ENCODE measurements around the gene STARD10.

Gene STARD10

GRCh38 chr11:72774499-72774898, 19.3 kb downstream of the STARD10 start:
- Histone ChIP-seq H3K36me3 (ENCODE audit: control insufficient read depth, insufficient read depth, low read length) (no peaks in the 10 kb centered on the region), H3K4me3 (ENCODE audit: insufficient read depth, low read depth, low read length, poor library complexity, severe bottlenecking) (no peak overlapping the region), H3K9me3 (ENCODE audit: control insufficient read depth, low read length) (no peaks in the 10 kb centered on the region), H3K27me3 (replicated peaks; ENCODE audit: control insufficient read depth, insufficient read depth, low read length, poor library complexity, severe bottlenecking) (no peaks in the 10 kb centered on the region), H3K4me1 (ENCODE audit: control insufficient read depth, insufficient read depth, low read length, poor library complexity, severe bottlenecking) (no peaks in the 10 kb centered on the region), H3K27ac (ENCODE audit: insufficient read depth, low read length, poor library complexity, severe bottlenecking) (no peak overlapping the region)
- DNase-seq = no peak

GRCh38 chr11:72773696-72774095, 20.2 kb downstream of the STARD10 start:
- Histone ChIP-seq H3K36me3 (ENCODE audit: control insufficient read depth, insufficient read depth, low read length) (no peaks in the 10 kb centered on the region), H3K9me3 (ENCODE audit: control insufficient read depth, low read length) (no peaks in the 10 kb centered on the region), H3K27ac (ENCODE audit: insufficient read depth, low read length, poor library complexity, severe bottlenecking) (no peak overlapping the region), H3K4me1 (ENCODE audit: control insufficient read depth, insufficient read depth, low read length, poor library complexity, severe bottlenecking) (no peaks in the 10 kb centered on the region), H3K4me3 (ENCODE audit: insufficient read depth, low read depth, low read length, poor library complexity, severe bottlenecking) (no peak overlapping the region), H3K27me3 (replicated peaks; ENCODE audit: control insufficient read depth, insufficient read depth, low read length, poor library complexity, severe bottlenecking) (no peaks in the 10 kb centered on the region)
- DNase-seq = no peak

DNA sequence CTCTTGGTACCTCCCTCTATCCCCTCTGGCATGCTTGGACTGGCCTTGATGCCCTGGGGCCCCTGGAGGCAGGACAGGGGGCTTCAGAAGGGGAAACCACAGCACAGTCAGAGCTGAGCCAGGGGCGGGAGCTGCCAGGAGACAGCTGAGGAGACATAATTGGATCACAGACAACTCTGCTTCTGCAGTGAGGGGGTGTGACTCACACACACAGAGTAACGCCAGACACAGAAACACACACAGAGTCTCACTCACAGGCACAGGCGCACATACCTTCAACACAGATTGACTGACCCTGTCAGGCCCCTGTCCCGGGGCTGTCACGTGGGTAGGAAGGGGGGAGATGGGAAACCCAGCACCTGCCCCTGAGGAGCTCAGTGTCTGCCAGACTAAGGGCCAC, 20.6 kb downstream of the STARD10 start:
- H3K4me3 ChIP-seq (ENCODE audit: insufficient read depth, low read depth, low read length, poor library complexity, severe bottlenecking) = no peak overlapping the region
- H3K27ac ChIP-seq (ENCODE audit: insufficient read depth, low read length, poor library complexity, severe bottlenecking) = no peak overlapping the region
- no peaks in the 10 kb centered on the region for H3K4me1 ChIP-seq (ENCODE audit: control insufficient read depth, insufficient read depth, low read length, poor library complexity, severe bottlenecking)
- H3K36me3 ChIP-seq (ENCODE audit: control insufficient read depth, insufficient read depth, low read length) = no peaks in the 10 kb centered on the region
- H3K27me3 ChIP-seq (replicated peaks; ENCODE audit: control insufficient read depth, insufficient read depth, low read length, poor library complexity, severe bottlenecking) = no peaks in the 10 kb centered on the region
- no peaks in the 10 kb centered on the region for H3K9me3 ChIP-seq (ENCODE audit: control insufficient read depth, low read length)
- DNase-seq = no peak

- no peak overlapping the region for H3K4me3 ChIP-seq (ENCODE audit: insufficient read depth, low read depth, low read length, poor library complexity, severe bottlenecking)
- DNase-seq = no peak
- H3K27me3 ChIP-seq (replicated peaks; ENCODE audit: control insufficient read depth, insufficient read depth, low read length, poor library complexity, severe bottlenecking) = no peaks in the 10 kb centered on the region
- H3K36me3 ChIP-seq (ENCODE audit: control insufficient read depth, insufficient read depth, low read length) = no peaks in the 10 kb centered on the region
- no peaks in the 10 kb centered on the region for H3K9me3 ChIP-seq (ENCODE audit: control insufficient read depth, low read length)
- H3K27ac ChIP-seq (ENCODE audit: insufficient read depth, low read length, poor library complexity, severe bottlenecking) = no peak overlapping the region
- H3K4me1 ChIP-seq (ENCODE audit: control insufficient read depth, insufficient read depth, low read length, poor library complexity, severe bottlenecking) = no peaks in the 10 kb centered on the region
These were observed 21.8 kb downstream of the STARD10 start for GRCh38 chr11:72772059-72772458.

DNA sequence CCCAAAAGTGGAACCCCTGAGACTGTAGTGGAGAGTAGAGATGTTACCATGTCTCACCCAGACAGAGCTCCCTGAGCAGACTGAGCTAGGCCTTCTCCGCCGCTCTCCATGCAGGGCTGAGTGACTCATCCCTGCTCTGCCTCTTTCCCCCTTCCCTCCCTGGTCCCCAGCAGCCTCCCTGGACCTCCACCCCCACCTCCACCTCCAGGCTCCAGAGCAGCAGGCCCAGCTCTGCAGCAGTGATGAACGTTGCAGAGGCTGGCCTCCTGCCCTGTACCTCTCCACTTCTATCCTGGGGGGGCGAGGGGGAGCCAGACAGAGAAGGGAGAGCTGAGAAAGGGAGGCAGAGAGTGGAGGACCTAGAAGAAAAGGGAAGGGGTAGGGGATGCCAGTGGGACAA, 22.3 kb downstream of the STARD10 start:
- no peaks in the 10 kb centered on the region for H3K4me1 ChIP-seq (ENCODE audit: control insufficient read depth, insufficient read depth, low read length, poor library complexity, severe bottlenecking)
- no peaks in the 10 kb centered on the region for H3K27me3 ChIP-seq (replicated peaks; ENCODE audit: control insufficient read depth, insufficient read depth, low read length, poor library complexity, severe bottlenecking)
- no peak for DNase-seq
- H3K9me3 ChIP-seq (ENCODE audit: control insufficient read depth, low read length) = no peaks in the 10 kb centered on the region
- H3K27ac ChIP-seq (ENCODE audit: insufficient read depth, low read length, poor library complexity, severe bottlenecking) = no peak overlapping the region
- no peaks in the 10 kb centered on the region for H3K36me3 ChIP-seq (ENCODE audit: control insufficient read depth, insufficient read depth, low read length)
- no peak overlapping the region for H3K4me3 ChIP-seq (ENCODE audit: insufficient read depth, low read depth, low read length, poor library complexity, severe bottlenecking)

DNA sequence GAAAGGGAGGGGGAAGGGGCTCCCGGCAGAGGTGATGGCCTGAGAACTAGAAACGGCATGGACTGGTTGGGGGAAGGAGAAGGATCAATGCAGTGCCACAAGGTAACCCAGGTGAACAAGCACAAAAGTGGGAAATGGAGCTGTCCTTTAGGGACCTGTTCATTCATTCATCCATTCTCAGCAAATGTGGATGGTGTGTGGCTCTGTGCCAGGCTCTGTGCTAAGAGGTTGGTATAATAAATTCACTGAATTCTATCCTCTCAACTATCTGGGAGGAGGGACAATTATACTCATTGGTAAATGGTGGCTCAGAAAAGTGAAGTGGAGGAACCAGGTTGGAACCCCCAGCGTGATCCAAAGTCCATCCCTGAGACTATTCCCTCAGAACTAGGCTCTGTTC, 23.0 kb downstream of the STARD10 start:
- no peaks in the 10 kb centered on the region for H3K4me1 ChIP-seq (ENCODE audit: control insufficient read depth, insufficient read depth, low read length, poor library complexity, severe bottlenecking)
- H3K9me3 ChIP-seq (ENCODE audit: control insufficient read depth, low read length) = no peaks in the 10 kb centered on the region
- H3K27ac ChIP-seq (ENCODE audit: insufficient read depth, low read length, poor library complexity, severe bottlenecking) = no peak overlapping the region
- H3K36me3 ChIP-seq (ENCODE audit: control insufficient read depth, insufficient read depth, low read length) = no peaks in the 10 kb centered on the region
- H3K27me3 ChIP-seq (replicated peaks; ENCODE audit: control insufficient read depth, insufficient read depth, low read length, poor library complexity, severe bottlenecking) = no peaks in the 10 kb centered on the region
- no peak overlapping the region for H3K4me3 ChIP-seq (ENCODE audit: insufficient read depth, low read depth, low read length, poor library complexity, severe bottlenecking)
- DNase-seq = no peak

GRCh38 chr11:72769680-72770079, 24.2 kb downstream of the STARD10 start:
- Histone ChIP-seq H3K4me3 (ENCODE audit: insufficient read depth, low read depth, low read length, poor library complexity, severe bottlenecking) (no peak overlapping the region), H3K27me3 (replicated peaks; ENCODE audit: control insufficient read depth, insufficient read depth, low read length, poor library complexity, severe bottlenecking) (no peaks in the 10 kb centered on the region), H3K9me3 (ENCODE audit: control insufficient read depth, low read length) (no peaks in the 10 kb centered on the region), H3K36me3 (ENCODE audit: control insufficient read depth, insufficient read depth, low read length) (no peaks in the 10 kb centered on the region), H3K27ac (ENCODE audit: insufficient read depth, low read length, poor library complexity, severe bottlenecking) (no peak overlapping the region), H3K4me1 (ENCODE audit: control insufficient read depth, insufficient read depth, low read length, poor library complexity, severe bottlenecking) (no peaks in the 10 kb centered on the region)
- no peak for DNase-seq

DNA sequence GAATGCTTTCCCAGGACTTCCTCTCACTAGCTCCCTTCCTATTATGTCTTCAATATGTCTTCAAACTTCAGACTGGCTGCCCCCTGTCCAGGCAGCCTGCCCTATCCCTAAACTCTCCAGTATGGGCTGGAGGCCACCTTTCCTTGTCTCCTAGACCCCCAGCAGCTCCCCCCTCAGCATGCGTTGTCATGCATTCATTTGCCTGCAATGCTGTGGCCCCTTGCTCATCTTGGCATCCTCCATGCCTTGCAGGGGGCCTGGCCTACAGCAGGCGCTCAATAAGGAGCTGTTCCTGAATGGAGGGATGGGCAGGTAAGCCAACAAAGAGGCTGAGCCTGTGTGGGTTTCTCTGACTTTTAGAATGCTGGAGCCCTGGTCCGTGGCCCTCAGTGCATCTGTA, 25.3 kb downstream of the STARD10 start:
- H3K36me3 ChIP-seq (ENCODE audit: control insufficient read depth, insufficient read depth, low read length) = no peaks in the 10 kb centered on the region
- no peaks in the 10 kb centered on the region for H3K4me1 ChIP-seq (ENCODE audit: control insufficient read depth, insufficient read depth, low read length, poor library complexity, severe bottlenecking)
- no peak for DNase-seq
- no peaks in the 10 kb centered on the region for H3K27me3 ChIP-seq (replicated peaks; ENCODE audit: control insufficient read depth, insufficient read depth, low read length, poor library complexity, severe bottlenecking)
- no peak overlapping the region for H3K27ac ChIP-seq (ENCODE audit: insufficient read depth, low read length, poor library complexity, severe bottlenecking)
- H3K4me3 ChIP-seq (ENCODE audit: insufficient read depth, low read depth, low read length, poor library complexity, severe bottlenecking) = no peak overlapping the region
- no peaks in the 10 kb centered on the region for H3K9me3 ChIP-seq (ENCODE audit: control insufficient read depth, low read length)

DNA sequence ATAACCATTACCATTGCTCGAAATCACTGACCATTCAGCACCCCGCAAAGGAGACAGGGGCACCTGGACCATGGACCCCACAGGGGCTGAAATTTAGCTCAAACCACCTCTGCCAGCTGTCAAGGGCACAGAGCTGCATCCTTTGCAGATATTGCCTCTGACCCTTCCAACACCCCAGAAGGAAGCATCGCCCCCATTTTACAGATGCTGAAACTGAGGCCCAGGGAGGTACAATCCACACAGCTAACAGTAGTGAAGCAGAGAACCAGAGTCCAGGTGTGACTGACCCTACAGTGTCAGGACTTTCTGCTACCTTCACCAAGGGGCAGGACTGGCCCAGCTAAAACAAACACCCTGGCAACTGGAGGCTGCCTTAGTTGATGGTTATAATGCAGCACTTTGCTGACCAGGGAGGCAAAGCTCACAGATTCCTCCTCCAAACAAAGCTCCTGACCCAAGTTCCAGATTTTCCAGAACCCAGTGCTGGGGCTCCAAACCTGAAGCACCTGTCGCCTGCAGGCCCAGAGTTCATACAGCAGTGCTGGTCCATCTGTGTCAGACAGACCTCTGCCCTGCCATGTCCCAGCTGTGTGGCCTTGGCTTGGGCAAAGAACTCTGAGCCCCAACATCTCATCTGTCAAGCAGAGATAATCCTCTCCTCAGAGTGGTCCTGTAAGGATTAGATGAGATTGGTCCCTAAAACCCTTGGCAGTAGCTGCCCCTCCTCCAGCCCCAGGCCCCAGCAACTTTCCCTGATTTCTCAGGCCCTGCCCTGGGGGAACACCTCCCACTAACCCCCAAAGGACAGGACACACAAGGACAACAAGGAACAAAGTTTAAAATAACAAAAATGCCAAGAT, 26.4 kb downstream of the STARD10 start:
- H3K27ac ChIP-seq (ENCODE audit: insufficient read depth, low read length, poor library complexity, severe bottlenecking) = no peak overlapping the region
- H3K4me1 ChIP-seq (ENCODE audit: control insufficient read depth, insufficient read depth, low read length, poor library complexity, severe bottlenecking) = no peaks in the 10 kb centered on the region
- no peak overlapping the region for H3K4me3 ChIP-seq (ENCODE audit: insufficient read depth, low read depth, low read length, poor library complexity, severe bottlenecking)
- H3K27me3 ChIP-seq (replicated peaks; ENCODE audit: control insufficient read depth, insufficient read depth, low read length, poor library complexity, severe bottlenecking) = no peaks in the 10 kb centered on the region
- no peak for DNase-seq
- H3K36me3 ChIP-seq (ENCODE audit: control insufficient read depth, insufficient read depth, low read length) = no peaks in the 10 kb centered on the region
- H3K9me3 ChIP-seq (ENCODE audit: control insufficient read depth, low read length) = no peaks in the 10 kb centered on the region

DNA sequence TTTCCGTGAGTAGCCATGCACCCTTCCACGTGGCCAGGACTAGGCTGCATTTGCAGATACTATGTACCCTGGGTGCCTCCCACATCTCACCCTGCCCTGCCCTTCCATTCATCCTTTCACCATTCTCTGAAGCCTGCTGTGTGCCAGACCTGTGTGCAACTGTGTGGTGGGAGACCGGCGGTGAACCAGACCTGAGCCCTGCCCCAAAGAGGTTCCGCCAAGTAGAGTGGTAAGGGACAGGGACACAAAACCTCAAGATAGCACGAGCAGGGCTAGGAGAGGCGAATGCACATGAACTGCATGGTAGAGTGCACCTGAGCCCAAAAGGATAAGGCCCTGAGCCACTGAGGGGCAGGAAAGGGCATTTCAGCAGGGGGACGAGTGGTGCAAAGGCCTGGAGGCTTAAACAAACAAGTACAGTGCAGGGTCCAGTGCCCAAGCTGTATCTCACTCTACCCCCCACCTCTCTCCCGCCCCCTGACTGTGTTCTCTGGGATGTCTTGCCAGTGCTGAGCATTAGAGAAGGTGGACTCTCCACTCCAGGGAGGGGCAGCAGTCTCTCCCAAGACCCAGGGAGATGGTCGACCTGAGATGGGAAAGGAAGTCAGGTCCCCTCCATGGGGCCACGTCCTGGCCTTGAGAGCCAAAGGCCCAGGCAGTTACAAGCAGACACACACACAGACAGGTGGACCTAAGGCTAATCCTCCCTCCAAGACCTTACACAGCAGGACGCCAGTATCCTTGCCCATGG, 27.5 kb downstream of the STARD10 start:
- DNase-seq = no peak
- H3K36me3 ChIP-seq (ENCODE audit: control insufficient read depth, insufficient read depth, low read length) = no peaks in the 10 kb centered on the region
- H3K27me3 ChIP-seq (replicated peaks; ENCODE audit: control insufficient read depth, insufficient read depth, low read length, poor library complexity, severe bottlenecking) = no peaks in the 10 kb centered on the region
- no peak overlapping the region for H3K4me3 ChIP-seq (ENCODE audit: insufficient read depth, low read depth, low read length, poor library complexity, severe bottlenecking)
- no peak overlapping the region for H3K27ac ChIP-seq (ENCODE audit: insufficient read depth, low read length, poor library complexity, severe bottlenecking)
- H3K9me3 ChIP-seq (ENCODE audit: control insufficient read depth, low read length) = no peaks in the 10 kb centered on the region
- no peaks in the 10 kb centered on the region for H3K4me1 ChIP-seq (ENCODE audit: control insufficient read depth, insufficient read depth, low read length, poor library complexity, severe bottlenecking)
